Lower leg skin (tissue), 4 donors: Measurements from ENCODE around the gene MME. TPM values are rescaled to one million over a fixed set of nuclear protein-coding genes. Genes with fewer than 3 reads are reported as not detected.

ENCODE experiments used
- DNase-seq, 2 donors: peaks; one replicate each; pipeline ENCODE4 v3.0.0-alpha.2; 2019; ENCODE audit warnings: low spot score in 2 of 2
- H3K4me3 ChIP-seq: fragments of 200-600 bp; sonication (generic); 2 replicates; pipeline ENCODE4 v1.5.1; 2017; ENCODE audit warnings: mild to moderate bottlenecking, low read depth; ENCODE audit not compliant: poor library complexity, severe bottlenecking
- POLR2A ChIP-seq, 2 donors: fragments of 450-650 bp; IDR thresholded peaks; one replicate each; pipeline ENCODE4 v1.6.1; 2016 to 2017; ENCODE audit warnings: antibody characterized with exemption in 2 of 2, mild to moderate bottlenecking in 1 of 2, moderate library complexity in 1 of 2
- WGBS, 2 donors: methylation state at CpG; one replicate each; pipeline ENCODE4 v1.1.5; 2018; 5-methylcytosine and 5-hydroxymethylcytosine counted together
- intact Hi-C: fragments of 100-400 bp; cut with DNase I; formaldehyde crosslinking; loops from one replicate; pipeline ENCODE4 v1.15.0; 2023; ENCODE audit warnings: low total_unique reads
- total RNA-seq, 4 donors: library from RNA; depleted of rRNA; stranded (reverse); fragments of >200 nt; gene quantifications; one replicate each; pipeline ENCODE4 v1.1.0, GENCODE V29; 2016
- TF ChIP-seq, protein P1 (sequence below), 3 donors: fragments of 450-650 bp; IDR thresholded peaks; one replicate each; pipeline ENCODE4 v1.5.1; 2016; ENCODE audit warnings: antibody characterized with exemption in 3 of 3, mild to moderate bottlenecking in 3 of 3, moderate library complexity in 2 of 3

MME gene
- total RNA-seq, 4 donors from 2014 or later = 3.8 to 11.0 (median 9.6) TPM

DNA sequence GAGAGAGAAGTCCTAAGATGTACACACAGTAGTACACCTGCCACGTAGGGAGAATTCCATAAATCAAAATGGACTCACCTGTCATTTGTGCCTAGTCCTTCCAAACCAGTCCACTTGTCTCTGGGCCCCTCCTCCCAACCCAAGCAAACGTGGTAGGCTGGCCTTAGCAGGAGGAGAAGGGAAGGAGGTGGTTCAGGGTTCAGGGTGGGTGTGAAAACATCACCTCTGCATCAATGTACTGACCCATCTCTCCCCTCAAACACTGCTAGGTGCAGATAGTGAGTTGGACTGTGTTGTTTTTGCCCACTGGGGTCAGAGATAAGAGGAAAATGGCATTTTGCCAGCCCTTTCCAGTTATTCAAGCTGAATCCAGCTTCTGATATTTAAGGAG lies 99.3 kb downstream of the MME start:
- 67 to 69% methylated on average over 2 of the region's 2 CpGs for WGBS, 2 donors
- TF ChIP-seq POLR2A (IDR thresholded peaks at IDR 0.05) = no peak
- TF ChIP-seq, protein P1, sequence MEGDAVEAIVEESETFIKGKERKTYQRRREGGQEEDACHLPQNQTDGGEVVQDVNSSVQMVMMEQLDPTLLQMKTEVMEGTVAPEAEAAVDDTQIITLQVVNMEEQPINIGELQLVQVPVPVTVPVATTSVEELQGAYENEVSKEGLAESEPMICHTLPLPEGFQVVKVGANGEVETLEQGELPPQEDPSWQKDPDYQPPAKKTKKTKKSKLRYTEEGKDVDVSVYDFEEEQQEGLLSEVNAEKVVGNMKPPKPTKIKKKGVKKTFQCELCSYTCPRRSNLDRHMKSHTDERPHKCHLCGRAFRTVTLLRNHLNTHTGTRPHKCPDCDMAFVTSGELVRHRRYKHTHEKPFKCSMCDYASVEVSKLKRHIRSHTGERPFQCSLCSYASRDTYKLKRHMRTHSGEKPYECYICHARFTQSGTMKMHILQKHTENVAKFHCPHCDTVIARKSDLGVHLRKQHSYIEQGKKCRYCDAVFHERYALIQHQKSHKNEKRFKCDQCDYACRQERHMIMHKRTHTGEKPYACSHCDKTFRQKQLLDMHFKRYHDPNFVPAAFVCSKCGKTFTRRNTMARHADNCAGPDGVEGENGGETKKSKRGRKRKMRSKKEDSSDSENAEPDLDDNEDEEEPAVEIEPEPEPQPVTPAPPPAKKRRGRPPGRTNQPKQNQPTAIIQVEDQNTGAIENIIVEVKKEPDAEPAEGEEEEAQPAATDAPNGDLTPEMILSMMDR (IDR thresholded peaks at IDR 0.05) = no peak
- no peak for DNase-seq
- H3K4me3 ChIP-seq = no peak overlapping the region
- intact Hi-C loops = no loop called here

DNA sequence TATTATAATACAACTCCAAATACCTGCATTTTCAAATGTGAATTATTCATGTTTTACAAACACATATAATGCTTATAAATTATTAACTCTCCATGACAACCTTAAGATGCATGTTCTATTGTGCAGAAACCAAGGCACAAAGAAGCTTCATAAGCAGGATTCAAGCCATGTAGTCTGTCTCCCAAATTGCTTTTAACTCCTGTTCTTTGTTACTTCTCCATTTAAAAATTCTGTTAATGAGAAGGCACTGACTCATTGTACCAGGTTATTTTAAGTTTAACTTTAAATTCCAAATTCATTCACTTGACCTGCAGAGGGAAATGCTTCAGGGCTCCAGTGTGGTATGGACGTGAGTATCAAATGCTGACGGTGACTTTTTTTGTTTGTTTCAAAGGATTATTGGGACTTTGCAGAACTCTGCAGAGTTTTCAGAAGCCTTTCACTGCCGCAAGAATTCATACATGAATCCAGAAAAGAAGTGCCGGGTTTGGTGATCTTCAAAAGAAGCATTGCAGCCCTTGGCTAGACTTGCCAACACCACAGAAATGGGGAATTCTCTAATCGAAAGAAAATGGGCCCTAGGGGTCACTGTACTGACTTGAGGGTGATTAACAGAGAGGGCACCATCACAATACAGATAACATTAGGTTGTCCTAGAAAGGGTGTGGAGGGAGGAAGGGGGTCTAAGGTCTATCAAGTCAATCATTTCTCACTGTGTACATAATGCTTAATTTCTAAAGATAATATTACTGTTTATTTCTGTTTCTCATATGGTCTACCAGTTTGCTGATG lies 100.0 kb downstream of the MME start:
- no peak for TF ChIP-seq POLR2A (IDR thresholded peaks at IDR 0.05)
- TF ChIP-seq, protein P1 (IDR thresholded peaks at IDR 0.05) = no peak
- intact Hi-C loops = no loop called here
- H3K4me3 ChIP-seq = no peak overlapping the region
- WGBS, 2 donors = 86 to 88% methylated on average over 5 of the region's 5 CpGs
- DNase-seq = no peak

DNA sequence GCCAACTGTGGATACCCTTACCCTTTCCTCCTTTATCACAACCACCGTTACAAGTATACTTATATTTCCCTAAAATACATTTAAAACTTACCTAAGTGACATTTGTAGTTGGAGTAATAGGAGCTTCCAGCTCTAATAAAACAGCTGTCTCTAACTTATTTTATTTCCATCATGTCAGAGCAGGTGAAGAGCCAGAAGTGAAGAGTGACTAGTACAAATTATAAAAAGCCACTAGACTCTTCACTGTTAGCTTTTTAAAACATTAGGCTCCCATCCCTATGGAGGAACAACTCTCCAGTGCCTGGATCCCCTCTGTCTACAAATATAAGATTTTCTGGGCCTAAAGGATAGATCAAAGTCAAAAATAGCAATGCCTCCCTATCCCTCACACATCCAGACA lies 102.3 kb downstream of the MME start:
- no peak for DNase-seq
- TF ChIP-seq, protein P1 (IDR thresholded peaks at IDR 0.05) = no peak
- no peak for TF ChIP-seq POLR2A (IDR thresholded peaks at IDR 0.05)
- no peak overlapping the region for H3K4me3 ChIP-seq
- WGBS, 2 donors = 94 to 96% methylated on average over 1 of the region's 1 CpG
- intact Hi-C loops = no loop called here

DNA sequence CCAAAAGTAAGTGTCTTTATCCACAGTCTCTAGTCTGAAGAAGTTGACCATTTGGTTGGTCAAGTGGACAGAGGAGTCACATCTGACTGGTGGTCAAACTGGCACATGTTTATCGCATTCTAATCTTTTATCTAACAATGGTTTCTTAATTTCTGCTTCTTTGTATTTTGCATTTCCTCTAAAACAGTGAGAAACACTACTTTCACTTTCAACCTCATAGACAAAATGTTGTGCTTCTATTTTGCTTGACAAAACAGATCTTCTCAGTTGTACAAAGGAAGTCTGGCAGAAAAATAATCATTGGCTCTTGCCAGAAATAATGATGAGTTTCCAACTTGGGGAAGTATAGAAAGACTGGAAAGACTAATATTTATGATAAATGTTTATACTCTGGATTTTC lies 103.9 kb downstream of the MME start:
- H3K4me3 ChIP-seq = no peak overlapping the region
- WGBS, 2 donors = 66 to 67% methylated on average over 1 of the region's 1 CpG
- intact Hi-C loops = no loop called here
- TF ChIP-seq, protein P1 (IDR thresholded peaks at IDR 0.05) = no peak
- TF ChIP-seq POLR2A (IDR thresholded peaks at IDR 0.05) = no peak
- DNase-seq = no peak

DNA sequence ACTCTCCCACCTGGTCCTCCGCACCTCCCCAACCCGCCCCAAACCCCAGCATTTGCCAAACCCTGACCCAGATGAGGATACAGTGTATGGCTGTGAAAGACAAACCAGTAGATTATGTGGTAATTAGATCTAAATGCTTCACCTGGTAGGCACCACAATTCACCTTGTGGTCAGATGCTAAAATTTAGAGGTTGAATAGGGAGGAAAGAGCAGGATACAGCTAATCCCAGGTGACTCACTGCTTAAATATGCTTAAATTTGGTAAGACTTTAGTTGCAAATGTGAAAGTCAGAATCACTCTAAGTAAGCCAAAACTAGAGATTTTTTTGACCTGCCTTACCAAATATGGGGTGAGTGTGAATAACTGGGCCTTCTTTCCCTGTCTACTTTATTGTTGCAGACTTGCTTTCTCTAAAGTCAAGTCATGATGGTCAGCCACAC lies 105.5 kb downstream of the MME start:
- intact Hi-C loops = no loop called here
- DNase-seq = no peak
- 95% methylated on average over 2 of the region's 2 CpGs for WGBS, 2 donors
- no peak overlapping the region for H3K4me3 ChIP-seq
- no peak for TF ChIP-seq POLR2A (IDR thresholded peaks at IDR 0.05)
- TF ChIP-seq, protein P1 (IDR thresholded peaks at IDR 0.05) = no peak

DNA sequence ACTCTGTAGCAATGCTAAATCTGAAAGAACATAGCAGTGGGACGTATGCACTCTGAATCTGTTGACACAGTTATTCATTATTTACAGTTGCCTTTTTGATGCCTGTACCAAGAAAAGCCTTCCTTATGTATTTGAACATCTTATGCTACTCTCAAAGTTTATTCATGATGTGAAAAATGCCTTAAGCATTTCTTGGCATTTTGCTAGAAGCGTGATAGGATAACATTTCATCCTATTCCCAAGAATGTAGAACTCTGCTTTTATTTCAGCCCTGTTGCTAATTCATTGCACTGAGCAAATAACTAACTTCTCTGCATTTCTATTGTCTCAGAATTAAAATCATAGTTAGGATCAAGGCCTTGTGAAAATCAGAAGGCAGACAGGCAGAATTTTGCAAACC lies 107.9 kb downstream of the MME start:
- no peak for TF ChIP-seq POLR2A (IDR thresholded peaks at IDR 0.05)
- TF ChIP-seq, protein P1 (IDR thresholded peaks at IDR 0.05) = no peak
- 79 to 81% methylated on average over 2 of the region's 2 CpGs for WGBS, 2 donors
- no peak for DNase-seq
- no peak overlapping the region for H3K4me3 ChIP-seq
- intact Hi-C loops = no loop called here
